Endodermal cell (in vitro differentiated cells): ENCODE data around the gene GRIK4. TPM values are rescaled to one million over a fixed set of nuclear protein-coding genes. Genes with fewer than 3 reads are reported as not detected.

Source experiments
- DNase-seq: peaks from one replicate; pipeline ENCODE4 v3.0.0-alpha.2; 2017
- H3K27ac ChIP-seq: 2 replicates; pipeline ENCODE4 v1.5.1; 2013; ENCODE audit warnings: mild to moderate bottlenecking, low read depth, low read length, moderate library complexity
- H3K27me3 ChIP-seq: 2 replicates; pipeline ENCODE4 v1.6.1; 2013; ENCODE audit warnings: mild to moderate bottlenecking, low read length, moderate library complexity; ENCODE audit not compliant: insufficient read depth, control insufficient read depth, poor library complexity, severe bottlenecking
- H3K36me3 ChIP-seq: 2 replicates; pipeline ENCODE4 v1.7.0; 2013; ENCODE audit warnings: mild to moderate bottlenecking, low read length, moderate library complexity; ENCODE audit not compliant: control insufficient read depth, insufficient read depth
- H3K4me1 ChIP-seq: one replicate; pipeline ENCODE4 v1.7.0; 2013; ENCODE audit warnings: low read length; ENCODE audit not compliant: control insufficient read depth, insufficient read depth
- H3K4me3 ChIP-seq: 2 replicates; pipeline ENCODE4 v1.5.1; 2013; ENCODE audit warnings: mild to moderate bottlenecking, low read length, moderate library complexity
- H3K9ac ChIP-seq: 2 replicates; pipeline ENCODE4 v1.6.1; 2013; ENCODE audit warnings: mild to moderate bottlenecking, low read length, moderate library complexity; ENCODE audit not compliant: poor library complexity, severe bottlenecking; ENCODE audit errors: extremely low read depth
- H3K9me3 ChIP-seq: 2 replicates; pipeline ENCODE4 v1.6.1; 2013; ENCODE audit warnings: mild to moderate bottlenecking, low read length, moderate library complexity; ENCODE audit not compliant: control insufficient read depth
- H3K27ac Mint-ChIP-seq: 2 replicates; pipeline ENCODE4 v1.8.0; 2020; ENCODE audit warnings: mixed read lengths
- H3K27me3 Mint-ChIP-seq: 2 replicates; pipeline ENCODE4 v1.8.0; 2021; ENCODE audit warnings: mild to moderate bottlenecking, mixed read lengths; ENCODE audit not compliant: insufficient read depth
- H3K36me3 Mint-ChIP-seq: 2 replicates; pipeline ENCODE4 v1.8.0; 2020; ENCODE audit warnings: low read depth, mixed read lengths
- H3K4me1 Mint-ChIP-seq: 2 replicates; pipeline ENCODE4 v1.8.0; 2020; ENCODE audit warnings: mixed read lengths
- H3K4me3 Mint-ChIP-seq: 2 replicates; pipeline ENCODE4 v1.8.0; 2020; ENCODE audit warnings: mild to moderate bottlenecking, moderate library complexity, mixed read lengths
- H3K9me3 Mint-ChIP-seq: 2 replicates; pipeline ENCODE4 v1.8.0; 2020; ENCODE audit warnings: mild to moderate bottlenecking, mixed read lengths
- WGBS, 2 experiments: methylation state at CpG; one replicate each; pipeline versions ENCODE4 v1.1.5 to v1.1.7; 2013; ENCODE audit warnings: missing lambda C conversion rate in 2 of 2, mixed read lengths in 1 of 2; ENCODE audit not compliant: insufficient coverage in 1 of 2, insufficient read length in 1 of 2; 5-methylcytosine and 5-hydroxymethylcytosine counted together
- total RNA-seq, 2 donors: library from RNA; stranded (reverse); fragmentation: NEBNext Ultra II Directional in 1 of 2; extraction: Animal tissue kit (Norgen Biotek cat#: 25700) in 1 of 2; gene quantifications; 2 replicates in 1 of 2; 3 replicates in 1 of 2; pipeline ENCODE4 v1.2.1, GENCODE V29; 2021
- TF ChIP-seq, protein P1 (sequence below): fragments of 200-600 bp; sonication (generic); conservative IDR thresholded peaks from 2 replicates; pipeline ENCODE4 v1.5.0; 2021; ENCODE audit warnings: antibody characterized with exemption, mild to moderate bottlenecking

The GRIK4 gene
- total RNA-seq, 2 donors from 2014 or later: 1.7 to 3.5 TPM

DNA sequence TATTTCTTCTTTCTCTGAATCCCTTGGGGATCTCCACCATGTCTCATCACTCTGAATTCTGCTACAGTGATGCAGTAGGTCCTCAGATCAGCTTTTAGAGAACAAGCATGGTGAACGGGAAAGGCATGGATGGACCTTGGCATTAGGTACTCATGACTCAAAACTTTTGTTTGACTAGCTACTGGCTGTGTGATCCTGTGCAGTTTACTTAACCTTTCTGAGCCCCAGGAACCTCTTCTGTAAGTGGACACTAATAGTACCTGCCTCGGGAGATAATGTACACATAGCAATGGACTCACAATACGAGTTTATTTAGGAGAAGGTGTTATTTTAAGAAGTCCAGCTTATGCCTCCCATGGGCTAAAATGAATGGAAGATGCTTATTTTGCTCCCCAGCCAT is 327.7 kb downstream of the GRIK4 start:
- no peak overlapping the region for H3K27ac ChIP-seq
- no peak for DNase-seq
- no peak overlapping the region for H3K4me3 ChIP-seq
- H3K9me3 ChIP-seq: no peaks in the 10 kb centered on the region
- H3K9ac ChIP-seq: no peak overlapping the region
- H3K4me3 Mint-ChIP-seq: no peak overlapping the region
- TF ChIP-seq, protein P1, sequence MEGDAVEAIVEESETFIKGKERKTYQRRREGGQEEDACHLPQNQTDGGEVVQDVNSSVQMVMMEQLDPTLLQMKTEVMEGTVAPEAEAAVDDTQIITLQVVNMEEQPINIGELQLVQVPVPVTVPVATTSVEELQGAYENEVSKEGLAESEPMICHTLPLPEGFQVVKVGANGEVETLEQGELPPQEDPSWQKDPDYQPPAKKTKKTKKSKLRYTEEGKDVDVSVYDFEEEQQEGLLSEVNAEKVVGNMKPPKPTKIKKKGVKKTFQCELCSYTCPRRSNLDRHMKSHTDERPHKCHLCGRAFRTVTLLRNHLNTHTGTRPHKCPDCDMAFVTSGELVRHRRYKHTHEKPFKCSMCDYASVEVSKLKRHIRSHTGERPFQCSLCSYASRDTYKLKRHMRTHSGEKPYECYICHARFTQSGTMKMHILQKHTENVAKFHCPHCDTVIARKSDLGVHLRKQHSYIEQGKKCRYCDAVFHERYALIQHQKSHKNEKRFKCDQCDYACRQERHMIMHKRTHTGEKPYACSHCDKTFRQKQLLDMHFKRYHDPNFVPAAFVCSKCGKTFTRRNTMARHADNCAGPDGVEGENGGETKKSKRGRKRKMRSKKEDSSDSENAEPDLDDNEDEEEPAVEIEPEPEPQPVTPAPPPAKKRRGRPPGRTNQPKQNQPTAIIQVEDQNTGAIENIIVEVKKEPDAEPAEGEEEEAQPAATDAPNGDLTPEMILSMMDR: no peak
- H3K27me3 ChIP-seq: no peaks in the 10 kb centered on the region
- no peaks in the 10 kb centered on the region for H3K9me3 Mint-ChIP-seq
- no peaks in the 10 kb centered on the region for H3K27me3 Mint-ChIP-seq
- H3K36me3 Mint-ChIP-seq: no peaks in the 10 kb centered on the region
- H3K36me3 ChIP-seq: no peaks in the 10 kb centered on the region
- no peak overlapping the region for H3K27ac Mint-ChIP-seq
- H3K4me1 ChIP-seq: no peaks in the 10 kb centered on the region
- WGBS, 2 experiments: 91 to 100% methylated on average over 3 of the region's 3 CpGs
- H3K4me1 Mint-ChIP-seq: no peaks in the 10 kb centered on the region

DNA sequence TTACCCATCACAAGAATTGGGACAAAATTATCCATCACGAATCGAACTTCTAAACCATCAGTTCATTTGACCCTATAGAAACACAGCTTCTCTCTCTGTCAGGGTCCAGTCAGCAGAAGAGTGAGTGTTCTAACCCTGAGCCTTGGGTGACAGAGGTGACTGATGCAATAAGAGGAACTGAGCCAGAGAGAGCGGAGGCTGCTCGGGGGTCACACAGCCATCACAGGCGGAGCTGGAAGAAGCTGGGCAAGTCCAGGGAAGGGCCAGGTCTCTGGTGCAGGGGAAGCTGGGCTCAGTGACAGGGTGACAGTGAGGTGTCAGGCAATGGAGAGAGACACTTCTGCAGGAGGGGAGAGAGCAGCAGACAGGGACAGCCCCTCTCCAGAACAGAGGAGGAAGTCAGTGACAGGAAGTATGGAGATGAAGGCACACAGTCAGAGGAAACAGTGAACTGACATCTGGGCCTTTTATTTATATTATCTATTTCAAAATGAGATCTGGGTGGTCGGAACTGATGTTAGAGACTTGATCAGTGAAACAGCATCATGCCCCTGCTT is 328.4 kb downstream of the GRIK4 start:
- H3K9me3 ChIP-seq: no peaks in the 10 kb centered on the region
- no peaks in the 10 kb centered on the region for H3K9me3 Mint-ChIP-seq
- no peaks in the 10 kb centered on the region for H3K27me3 ChIP-seq
- no peak overlapping the region for H3K4me3 ChIP-seq
- H3K4me3 Mint-ChIP-seq: no peak overlapping the region
- 87 to 93% methylated on average over 3 to 6 of the region's 6 CpGs for WGBS, 2 experiments
- H3K27ac Mint-ChIP-seq: no peak overlapping the region
- TF ChIP-seq, protein P1: no peak
- no peaks in the 10 kb centered on the region for H3K36me3 ChIP-seq
- no peaks in the 10 kb centered on the region for H3K4me1 Mint-ChIP-seq
- no peaks in the 10 kb centered on the region for H3K36me3 Mint-ChIP-seq
- H3K27ac ChIP-seq: no peak overlapping the region
- no peaks in the 10 kb centered on the region for H3K4me1 ChIP-seq
- no peak overlapping the region for H3K9ac ChIP-seq
- DNase-seq: no peak
- no peaks in the 10 kb centered on the region for H3K27me3 Mint-ChIP-seq

DNA sequence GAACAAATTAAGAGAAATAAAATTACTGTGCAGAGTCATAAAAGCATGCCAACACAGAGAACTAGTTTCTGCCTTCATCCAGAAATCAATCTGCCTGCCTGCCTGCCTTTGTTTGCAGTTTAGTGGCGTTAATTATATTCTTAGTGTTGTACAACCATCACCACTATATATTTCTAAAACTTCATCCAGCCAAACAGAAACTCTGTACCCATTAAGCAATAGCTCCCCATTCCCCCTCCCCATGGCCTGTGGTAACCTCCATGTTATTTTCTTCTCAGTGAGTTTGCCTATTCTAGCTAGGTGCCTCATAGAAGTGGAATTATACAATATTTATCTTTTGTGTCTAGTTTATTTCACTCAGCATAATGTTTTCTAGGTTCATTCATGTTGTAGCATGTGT is 329.1 kb downstream of the GRIK4 start:
- no peaks in the 10 kb centered on the region for H3K36me3 Mint-ChIP-seq
- TF ChIP-seq, protein P1: no peak
- H3K27ac Mint-ChIP-seq: no peak overlapping the region
- 94% methylated on average over 1 of the region's 1 CpG; no CpG with 5 or more reads in 1 of the 2 experiments for WGBS, 2 experiments
- H3K4me3 ChIP-seq: no peak overlapping the region
- H3K9me3 ChIP-seq: no peaks in the 10 kb centered on the region
- no peaks in the 10 kb centered on the region for H3K4me1 Mint-ChIP-seq
- no peaks in the 10 kb centered on the region for H3K36me3 ChIP-seq
- DNase-seq: no peak
- H3K27me3 Mint-ChIP-seq: no peaks in the 10 kb centered on the region
- no peaks in the 10 kb centered on the region for H3K4me1 ChIP-seq
- H3K9me3 Mint-ChIP-seq: no peaks in the 10 kb centered on the region
- H3K4me3 Mint-ChIP-seq: no peak overlapping the region
- H3K27ac ChIP-seq: no peak overlapping the region
- H3K27me3 ChIP-seq: no peaks in the 10 kb centered on the region
- no peak overlapping the region for H3K9ac ChIP-seq
